ENCODE results near the gene KY.
A peak's percentile ranks its signal among the peaks of the same experiment; 100 is the strongest.

DNA sequence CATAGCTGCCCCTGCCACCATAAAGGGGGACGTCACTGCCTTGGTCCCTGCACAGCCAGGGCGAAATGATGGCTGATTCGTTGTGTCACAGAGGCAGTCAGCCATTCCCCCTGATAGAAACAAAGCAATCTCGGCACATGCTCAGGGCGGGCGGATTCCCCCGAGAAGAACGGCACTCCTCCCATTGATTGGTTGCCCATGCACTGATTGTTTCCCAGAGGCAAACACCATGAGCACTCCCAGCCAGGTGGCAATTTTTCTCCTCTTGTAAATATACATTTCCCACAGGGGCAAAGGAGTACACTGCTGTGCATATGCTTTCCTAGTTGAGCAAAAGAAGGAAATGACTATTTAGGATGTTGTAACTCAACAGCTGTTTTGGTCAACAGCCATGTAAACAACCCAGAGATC lies 56.5 kb downstream of the KY start:
- TF ChIP-seq POLR2A (IDR thresholded peaks at IDR 0.05; ENCODE audit: control extremely low read depth in 1 of 2, low read depth in 2 of 2, low read length in 2 of 2) (no peak), CEBPB (IDR thresholded peaks at IDR 0.05; ENCODE audit: low read depth, low read length) (no peak), NANOG (IDR thresholded peaks at IDR 0.05; ENCODE audit: insufficient read depth, low read depth, low read length, poor library complexity, severe bottlenecking) (no peak), SIN3A (conservative IDR thresholded peaks at IDR 0.05 in 1 of 2, IDR thresholded peaks at IDR 0.05 in 1 of 2; ENCODE audit: low read depth in 1 of 2, low read length in 2 of 2) (no peak), EGR1 (IDR thresholded peaks at IDR 0.05; ENCODE audit: borderline replicate concordance, low read depth, low read length) (no peak), JUN (IDR thresholded peaks at IDR 0.05; ENCODE audit: low read depth, low read length) (no peak), POLR2AphosphoS5 (IDR thresholded peaks at IDR 0.05; ENCODE audit: low read depth, low read length) (no peak), CHD1 (IDR thresholded peaks at IDR 0.05; ENCODE audit: low read depth, low read length) (no peak), SRF (IDR thresholded peaks at IDR 0.05; ENCODE audit: low read depth, low read length) (no peak), JUND (IDR thresholded peaks at IDR 0.05; ENCODE audit: low read length) (no peak)
- TF ChIP-seq, protein P1, sequence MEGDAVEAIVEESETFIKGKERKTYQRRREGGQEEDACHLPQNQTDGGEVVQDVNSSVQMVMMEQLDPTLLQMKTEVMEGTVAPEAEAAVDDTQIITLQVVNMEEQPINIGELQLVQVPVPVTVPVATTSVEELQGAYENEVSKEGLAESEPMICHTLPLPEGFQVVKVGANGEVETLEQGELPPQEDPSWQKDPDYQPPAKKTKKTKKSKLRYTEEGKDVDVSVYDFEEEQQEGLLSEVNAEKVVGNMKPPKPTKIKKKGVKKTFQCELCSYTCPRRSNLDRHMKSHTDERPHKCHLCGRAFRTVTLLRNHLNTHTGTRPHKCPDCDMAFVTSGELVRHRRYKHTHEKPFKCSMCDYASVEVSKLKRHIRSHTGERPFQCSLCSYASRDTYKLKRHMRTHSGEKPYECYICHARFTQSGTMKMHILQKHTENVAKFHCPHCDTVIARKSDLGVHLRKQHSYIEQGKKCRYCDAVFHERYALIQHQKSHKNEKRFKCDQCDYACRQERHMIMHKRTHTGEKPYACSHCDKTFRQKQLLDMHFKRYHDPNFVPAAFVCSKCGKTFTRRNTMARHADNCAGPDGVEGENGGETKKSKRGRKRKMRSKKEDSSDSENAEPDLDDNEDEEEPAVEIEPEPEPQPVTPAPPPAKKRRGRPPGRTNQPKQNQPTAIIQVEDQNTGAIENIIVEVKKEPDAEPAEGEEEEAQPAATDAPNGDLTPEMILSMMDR (IDR thresholded peaks at IDR 0.05; ENCODE audit: control extremely low read depth in 1 of 3, insufficient read depth in 1 of 3, low read depth in 1 of 3, low read length in 3 of 3) = no peak
- TF ChIP-seq, protein P2, sequence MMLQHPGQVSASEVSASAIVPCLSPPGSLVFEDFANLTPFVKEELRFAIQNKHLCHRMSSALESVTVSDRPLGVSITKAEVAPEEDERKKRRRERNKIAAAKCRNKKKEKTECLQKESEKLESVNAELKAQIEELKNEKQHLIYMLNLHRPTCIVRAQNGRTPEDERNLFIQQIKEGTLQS (IDR thresholded peaks at IDR 0.05; ENCODE audit: insufficient read depth, low read depth, low read length) = no peak
- TF ChIP-seq, protein P3, sequence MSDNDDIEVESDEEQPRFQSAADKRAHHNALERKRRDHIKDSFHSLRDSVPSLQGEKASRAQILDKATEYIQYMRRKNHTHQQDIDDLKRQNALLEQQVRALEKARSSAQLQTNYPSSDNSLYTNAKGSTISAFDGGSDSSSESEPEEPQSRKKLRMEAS (IDR thresholded peaks at IDR 0.05) = 0 out of 2 replicates have a peak, but pooled peaks have one; percentile 19

All from H1 (cell line).